H9 (cell line): ENCODE results near the gene CTU2. TPM values are rescaled to one million over a fixed set of nuclear protein-coding genes. Genes with fewer than 3 reads are reported as not detected.

ENCODE experiments used
- DNase-seq: peaks from one replicate; pipeline ENCODE4 v3.0.0-alpha.2; 2017
- H2AFZ ChIP-seq: one replicate; pipeline ENCODE4 v1.6.1; 2013; ENCODE audit warnings: mild to moderate bottlenecking, low read length, control low read depth, moderate library complexity
- H2AK5ac ChIP-seq: 2 replicates; pipeline ENCODE4 v1.6.1; 2013; ENCODE audit warnings: low read length, control low read depth, mixed read lengths; ENCODE audit not compliant: insufficient read length
- H2BK120ac ChIP-seq: one replicate; pipeline ENCODE4 v1.6.1; 2013; ENCODE audit warnings: low read depth, mild to moderate bottlenecking, low read length, control low read depth, inconsistent platforms; ENCODE audit not compliant: poor library complexity, severe bottlenecking
- H2BK12ac ChIP-seq: 2 replicates; pipeline ENCODE4 v1.6.1; 2013; ENCODE audit warnings: low read length, control low read depth, mixed read lengths, low read depth; ENCODE audit not compliant: insufficient read length
- H2BK15ac ChIP-seq: 2 replicates; pipeline ENCODE4 v1.6.1; 2013; ENCODE audit warnings: low read depth, low read length, control low read depth
- H2BK20ac ChIP-seq: one replicate; pipeline ENCODE4 v1.6.1; 2013; ENCODE audit warnings: low read depth, mild to moderate bottlenecking, low read length, control low read depth, inconsistent platforms; ENCODE audit not compliant: poor library complexity, severe bottlenecking
- H2BK5ac ChIP-seq: 2 replicates; pipeline ENCODE4 v1.6.1; 2013; ENCODE audit warnings: low read length, control low read depth, mixed read lengths; ENCODE audit not compliant: insufficient read length
- H3K14ac ChIP-seq: 2 replicates; pipeline ENCODE4 v1.6.1; 2013; ENCODE audit warnings: low read length, control low read depth; ENCODE audit not compliant: insufficient read depth
- H3K18ac ChIP-seq: 2 replicates; pipeline ENCODE4 v1.6.1; 2013; ENCODE audit warnings: low read depth, mild to moderate bottlenecking, mixed read lengths, low read length, control low read depth; ENCODE audit not compliant: insufficient read length
- H3K23ac ChIP-seq: 2 replicates; pipeline ENCODE4 v1.6.1; 2013; ENCODE audit warnings: low read length, control low read depth, mixed read lengths, low read depth; ENCODE audit not compliant: insufficient read length
- H3K23me2 ChIP-seq: 2 replicates; pipeline ENCODE4 v1.6.1; 2013; ENCODE audit warnings: low read depth, mild to moderate bottlenecking, mixed read lengths, low read length, control low read depth; ENCODE audit not compliant: insufficient read length, poor library complexity, severe bottlenecking
- H3K27ac ChIP-seq: 2 replicates; pipeline ENCODE4 v1.5.1; 2013; ENCODE audit warnings: low read length, control low read depth, mixed read lengths, low read depth; ENCODE audit not compliant: insufficient read length
- H3K27me3 ChIP-seq: 2 replicates; pipeline ENCODE4 v1.6.1; 2013; ENCODE audit warnings: low read length, control low read depth, inconsistent platforms; ENCODE audit not compliant: insufficient read depth
- H3K4ac ChIP-seq: 2 replicates; pipeline ENCODE4 v1.6.1; 2013; ENCODE audit warnings: low read depth, mild to moderate bottlenecking, control low read depth, inconsistent platforms, low read length, moderate library complexity
- H3K4me1 ChIP-seq: 2 replicates; pipeline ENCODE4 v1.6.1; 2013; ENCODE audit warnings: low read length, control low read depth, inconsistent platforms; ENCODE audit not compliant: insufficient read depth
- H3K4me2 ChIP-seq: 2 replicates; pipeline ENCODE4 v1.6.1; 2013; ENCODE audit warnings: low read length, control low read depth, mixed read lengths; ENCODE audit not compliant: insufficient read length, insufficient read depth
- H3K56ac ChIP-seq: 2 replicates; pipeline ENCODE4 v1.6.1; 2013; ENCODE audit warnings: low read depth, mild to moderate bottlenecking, mixed read lengths, low read length, control low read depth; ENCODE audit not compliant: insufficient read length
- H3K79me1 ChIP-seq: 2 replicates; pipeline ENCODE4 v1.6.1; 2013; ENCODE audit warnings: low read depth, mild to moderate bottlenecking, moderate library complexity, low read length, control low read depth, inconsistent platforms; ENCODE audit not compliant: insufficient read depth, poor library complexity, severe bottlenecking
- H3K79me2 ChIP-seq: 2 replicates; pipeline ENCODE4 v1.6.1; 2013; ENCODE audit warnings: low read length, control low read depth, inconsistent platforms; ENCODE audit not compliant: insufficient read depth
- H3K9ac ChIP-seq: 2 replicates; pipeline ENCODE4 v1.6.1; 2013; ENCODE audit warnings: low read length, control low read depth, mixed read lengths; ENCODE audit not compliant: insufficient read length; ENCODE audit errors: extremely low read depth
- H3K9me3 ChIP-seq: one replicate; pipeline ENCODE4 v1.6.1; 2013; ENCODE audit warnings: low read depth, low read length, inconsistent platforms; ENCODE audit not compliant: control insufficient read depth
- H3T11ph ChIP-seq: one replicate; pipeline ENCODE4 v1.6.1; 2013; ENCODE audit warnings: mild to moderate bottlenecking, low read length, control low read depth, inconsistent platforms
- H4K20me1 ChIP-seq: one replicate; pipeline ENCODE4 v1.6.1; 2013; ENCODE audit not compliant: control insufficient read depth, insufficient read length, insufficient read depth
- H4K5ac ChIP-seq: 2 replicates; pipeline ENCODE4 v1.6.1; 2013; ENCODE audit warnings: low read depth, mild to moderate bottlenecking, mixed read lengths, low read length, control low read depth; ENCODE audit not compliant: insufficient read length
- H4K8ac ChIP-seq: replicated peaks from 2 replicates; pipeline ENCODE4 v1.6.1; 2013; ENCODE audit warnings: low read length, control low read depth, mixed read lengths, low read depth; ENCODE audit not compliant: insufficient read length
- H4K91ac ChIP-seq: 2 replicates; pipeline ENCODE4 v1.6.1; 2013; ENCODE audit warnings: low read depth, mild to moderate bottlenecking, moderate library complexity, mixed read lengths, low read length, control low read depth; ENCODE audit not compliant: insufficient read length
- H3K27ac Mint-ChIP-seq, 3 experiments: 2 replicates in 2 of 3; 3 replicates in 1 of 3; pipeline ENCODE4 v1.8.0; 2020 to 2021; ENCODE audit warnings: mixed read lengths in 3 of 3, mild to moderate bottlenecking in 1 of 3, moderate library complexity in 1 of 3
- H3K27me3 Mint-ChIP-seq: 2 replicates; pipeline ENCODE4 v1.8.0; 2021; ENCODE audit warnings: low read depth, mild to moderate bottlenecking, moderate library complexity, mixed read lengths
- H3K36me3 Mint-ChIP-seq, 3 experiments: 2 replicates in 2 of 3; 3 replicates in 1 of 3; pipeline ENCODE4 v1.8.0; 2020 to 2021; ENCODE audit warnings: low read depth in 3 of 3, mixed read lengths in 3 of 3; ENCODE audit not compliant: insufficient read depth in 1 of 3
- H3K4me1 Mint-ChIP-seq, 2 experiments: 2 replicates each; pipeline ENCODE4 v1.8.0; 2020; ENCODE audit warnings: mixed read lengths in 2 of 2
- H3K4me3 Mint-ChIP-seq, 2 experiments: 2 replicates in 1 of 2; 3 replicates in 1 of 2; pipeline ENCODE4 v1.8.0; 2020 to 2021; ENCODE audit warnings: mild to moderate bottlenecking in 2 of 2, mixed read lengths in 2 of 2, moderate library complexity in 1 of 2
- H3K9me3 Mint-ChIP-seq, 2 experiments: 2 replicates in 1 of 2; 3 replicates in 1 of 2; pipeline ENCODE4 v1.8.0; 2020; ENCODE audit warnings: mild to moderate bottlenecking in 2 of 2, mixed read lengths in 2 of 2, moderate library complexity in 1 of 2
- CTCF ChIP-seq: fragments of 200-600 bp; sonication (generic); conservative IDR thresholded peaks from 3 replicates; pipeline ENCODE4 v1.8.0; 2021; ENCODE audit warnings: antibody characterized with exemption, mild to moderate bottlenecking
- WGBS: extraction: QIAGEN DNeasy Blood & Tissue Kit; methylation state at CpG from one replicate; pipeline ENCODE4 v1.1.7; 2013; ENCODE audit warnings: missing lambda C conversion rate, low lambda C conversion rate, mixed read lengths; ENCODE audit not compliant: insufficient read length; ENCODE audit errors: extremely low coverage; 5-methylcytosine and 5-hydroxymethylcytosine counted together
- total RNA-seq: library from RNA; stranded (reverse); gene quantifications from 2 replicates; pipeline ENCODE4 v1.2.1, GENCODE V29; 2021

CTU2 gene
- total RNA-seq, 1 experiment from 2014 or later: 32.8 TPM

GRCh38 chr16:88725609-88726407 lies 19.5 kb downstream of the CTU2 start:
- no peak overlapping the region for H3K4ac ChIP-seq
- H3K4me1 ChIP-seq: no peaks in the 10 kb centered on the region
- no peak overlapping the region for H2BK12ac ChIP-seq
- no peak for TF ChIP-seq CTCF
- H3K27me3 ChIP-seq: no peaks in the 10 kb centered on the region
- no peak overlapping the region for H3K27ac Mint-ChIP-seq
- H3K9ac ChIP-seq: no peak overlapping the region
- no peak overlapping the region for H2BK15ac ChIP-seq
- no peaks in the 10 kb centered on the region for H3K4me1 Mint-ChIP-seq
- H3K23me2 ChIP-seq: no peaks in the 10 kb centered on the region
- no peaks in the 10 kb centered on the region for H3K79me2 ChIP-seq
- no peaks in the 10 kb centered on the region; the same call in 1 of the 2 replicates for H3K27me3 Mint-ChIP-seq
- no peak overlapping the region for H2AFZ ChIP-seq
- H2BK20ac ChIP-seq: no peak overlapping the region
- H3K9me3 Mint-ChIP-seq: no peaks in the 10 kb centered on the region
- DNase-seq: no peak
- H3K14ac ChIP-seq: no peak overlapping the region
- no peak overlapping the region for H3K23ac ChIP-seq
- H3K36me3 Mint-ChIP-seq: peaks cover 4 to 14% (median 12%) of the 10 kb centered on the region in 3 experiments; a peak in 5 of 7 replicates
- H4K8ac ChIP-seq: no peak overlapping the region
- H3K56ac ChIP-seq: no peak overlapping the region
- WGBS: no CpG with 5 or more reads among the region's 32 CpGs
- no peaks in the 10 kb centered on the region for H4K20me1 ChIP-seq
- no peak overlapping the region for H3T11ph ChIP-seq
- H3K18ac ChIP-seq: no peak overlapping the region
- no peaks in the 10 kb centered on the region for H3K79me1 ChIP-seq
- no peak overlapping the region for H2AK5ac ChIP-seq
- no peak overlapping the region for H2BK5ac ChIP-seq
- no peak overlapping the region for H4K91ac ChIP-seq
- H2BK120ac ChIP-seq: no peak overlapping the region
- H3K4me3 Mint-ChIP-seq: no peak overlapping the region
- H3K27ac ChIP-seq: no peak overlapping the region
- H3K4me2 ChIP-seq: no peak overlapping the region
- H4K5ac ChIP-seq: no peak overlapping the region
- no peaks in the 10 kb centered on the region for H3K9me3 ChIP-seq
